Glomerular endothelial cell (primary cell): ENCODE measurements around the gene RAB8B. TPM values are rescaled to one million over a fixed set of nuclear protein-coding genes. Genes with fewer than 3 reads are reported as not detected.

Experiments
- DNase-seq: peaks from one replicate; pipeline ENCODE4 v3.0.0-alpha.2; 2011; ENCODE audit warnings: low read depth, low spot score; ENCODE audit errors: extremely low read depth
- total RNA-seq: library from RNA; depleted of rRNA; stranded (reverse); fragments of >200 nt; gene quantifications from 2 replicates; pipeline ENCODE4 v1.2.3, GENCODE V29; 2015

The RAB8B gene
- 23.2 and 26.1 TPM in 2 replicates for total RNA-seq

DNA sequence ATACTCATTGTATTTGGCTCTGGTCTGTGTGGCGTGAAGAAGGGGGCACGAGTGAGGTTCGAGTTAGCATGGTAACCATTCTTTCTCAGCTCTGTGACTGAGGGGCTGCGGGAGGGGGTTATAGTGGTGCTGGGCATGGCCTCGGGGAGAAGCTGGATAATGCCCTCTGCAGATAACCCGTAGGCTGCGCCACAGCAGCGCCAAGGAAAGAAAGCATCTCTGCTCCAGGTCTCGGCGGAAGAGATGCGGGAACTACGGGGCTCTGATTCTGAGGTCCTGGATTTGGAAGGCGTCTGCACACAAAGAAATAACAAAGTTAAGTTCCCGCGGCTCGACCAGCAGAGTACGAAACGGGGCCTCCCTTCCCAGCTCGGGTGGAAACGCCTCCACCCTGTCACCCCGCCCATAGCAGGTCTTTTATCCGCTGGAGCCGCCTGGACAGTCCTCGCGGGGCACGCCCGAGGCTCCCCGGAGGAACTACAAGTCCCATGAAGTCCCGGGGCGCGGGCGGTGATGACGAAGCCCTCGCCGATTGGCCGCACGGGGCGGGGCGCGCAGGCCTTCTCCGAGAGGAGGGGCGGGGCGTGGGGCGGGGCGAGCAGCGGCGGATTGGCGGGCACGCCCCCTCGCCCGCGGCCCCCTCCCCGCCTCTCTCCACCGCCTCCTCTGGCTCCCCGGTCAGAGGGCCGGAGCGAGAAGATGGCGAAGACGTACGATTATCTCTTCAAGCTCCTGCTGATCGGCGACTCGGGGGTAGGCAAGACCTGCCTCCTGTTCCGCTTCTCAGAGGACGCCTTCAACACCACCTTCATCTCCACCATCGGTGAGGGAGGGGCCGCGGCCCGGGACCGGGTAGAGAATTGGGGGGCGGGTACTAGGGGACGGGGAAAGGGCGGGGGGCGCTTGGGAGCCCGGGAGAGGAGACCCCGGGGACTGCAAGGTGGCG is at the start of gene RAB8B:
TSS of gene RAB8B (plus strand) at position 681 of the 946 bp plus-strand sequence. CDS start at position 700, 19 bp downstream.
- DNase-seq, result no peak

DNA sequence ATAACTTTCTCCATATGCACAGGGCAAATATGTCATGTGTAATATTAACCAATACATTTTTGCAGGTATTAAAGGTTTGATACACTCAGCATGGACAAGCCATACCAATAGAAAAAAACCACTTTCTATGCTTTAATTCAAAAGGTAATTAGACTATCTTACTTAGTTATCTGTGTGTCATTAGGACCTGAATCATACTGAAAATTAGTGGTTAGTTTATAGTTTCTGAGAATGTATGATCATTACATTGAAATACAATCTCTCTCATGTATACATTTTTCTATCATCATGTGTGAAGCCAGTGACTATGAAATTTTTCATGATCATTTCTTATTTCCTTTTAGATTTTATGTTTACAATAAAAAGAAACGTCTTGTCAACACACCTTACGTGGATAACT is 48.5 kb upstream of the RAB8B start:
- DNase-seq, result no peak

DNA sequence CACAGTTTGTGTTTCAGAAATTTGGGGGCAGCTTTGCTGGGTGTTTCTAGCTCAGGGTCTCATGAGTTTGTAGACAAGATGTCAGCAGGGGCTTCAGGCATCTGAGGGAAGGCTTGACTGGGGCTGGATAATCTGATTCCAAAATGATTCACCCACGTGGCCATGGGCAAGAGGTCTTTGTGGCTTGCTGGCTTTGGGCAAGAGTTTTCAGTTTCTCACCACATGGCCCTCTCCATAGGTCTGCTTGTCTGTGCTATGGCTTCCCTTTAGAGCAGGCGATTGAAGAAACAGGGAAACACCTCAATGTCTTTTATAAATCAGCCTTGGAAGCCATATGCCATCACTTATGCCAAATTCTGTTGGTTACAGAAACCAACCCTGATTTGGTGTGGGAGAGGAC is 44.0 kb upstream of the RAB8B start:
- DNase-seq, result no peak

DNA sequence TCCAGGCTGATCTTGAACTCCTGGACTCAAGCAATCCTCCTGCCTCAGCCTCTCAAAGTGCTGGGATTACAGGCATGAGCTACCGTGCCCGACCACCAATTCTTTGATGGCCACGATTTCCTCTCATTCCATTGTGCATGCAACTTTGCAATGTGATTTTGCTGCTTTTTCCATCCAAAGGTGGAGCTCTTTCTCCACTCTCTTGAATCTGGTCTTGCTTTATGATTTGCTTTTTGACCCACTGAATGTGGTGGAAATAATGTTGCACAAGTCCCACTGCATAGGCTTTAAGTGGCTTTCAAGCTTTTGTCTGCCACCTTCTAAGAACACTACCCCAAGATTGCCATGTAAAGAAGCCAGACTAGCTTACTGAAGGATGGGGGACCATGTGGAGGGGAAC is 42.7 kb upstream of the RAB8B start:
- DNase-seq, result no peak

DNA sequence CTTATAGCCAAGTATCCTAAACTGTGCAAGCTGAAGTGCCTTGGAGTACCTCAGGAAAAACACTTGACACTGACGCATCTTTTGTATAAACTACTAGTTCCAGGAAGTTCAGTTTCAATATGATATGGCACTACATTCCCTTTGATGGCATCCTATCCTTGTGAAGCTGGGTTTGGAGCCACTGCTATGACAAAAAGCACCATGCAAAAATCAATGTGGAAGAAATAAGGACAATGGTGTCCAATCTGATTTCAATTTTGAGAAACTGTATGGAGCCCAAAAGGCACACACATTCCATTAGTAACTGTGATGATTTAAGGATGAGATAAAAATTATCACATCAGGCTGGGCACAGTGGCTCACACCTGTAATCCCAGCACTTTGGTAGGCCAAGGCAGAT is 37.7 kb upstream of the RAB8B start:
- no peak for DNase-seq

DNA sequence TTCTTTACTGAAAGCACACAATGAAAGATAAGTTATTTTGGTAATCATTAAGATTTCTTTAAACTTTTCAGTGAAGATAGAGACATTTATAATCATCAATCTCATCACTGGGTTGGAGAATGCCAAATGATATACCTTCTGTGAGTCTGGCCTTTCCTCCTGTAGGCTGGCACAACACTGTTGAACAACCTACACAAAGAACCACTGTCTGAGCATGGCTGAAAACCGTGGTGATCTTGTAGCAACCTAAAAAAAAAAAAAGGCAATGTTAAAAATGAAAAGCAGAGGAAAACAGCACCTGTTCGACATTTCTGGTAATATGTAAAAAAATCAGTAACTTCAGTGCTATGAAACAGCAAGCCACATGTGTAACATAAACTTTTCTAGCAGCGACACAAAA is 33.9 kb upstream of the RAB8B start:
- DNase-seq, result no peak

DNA sequence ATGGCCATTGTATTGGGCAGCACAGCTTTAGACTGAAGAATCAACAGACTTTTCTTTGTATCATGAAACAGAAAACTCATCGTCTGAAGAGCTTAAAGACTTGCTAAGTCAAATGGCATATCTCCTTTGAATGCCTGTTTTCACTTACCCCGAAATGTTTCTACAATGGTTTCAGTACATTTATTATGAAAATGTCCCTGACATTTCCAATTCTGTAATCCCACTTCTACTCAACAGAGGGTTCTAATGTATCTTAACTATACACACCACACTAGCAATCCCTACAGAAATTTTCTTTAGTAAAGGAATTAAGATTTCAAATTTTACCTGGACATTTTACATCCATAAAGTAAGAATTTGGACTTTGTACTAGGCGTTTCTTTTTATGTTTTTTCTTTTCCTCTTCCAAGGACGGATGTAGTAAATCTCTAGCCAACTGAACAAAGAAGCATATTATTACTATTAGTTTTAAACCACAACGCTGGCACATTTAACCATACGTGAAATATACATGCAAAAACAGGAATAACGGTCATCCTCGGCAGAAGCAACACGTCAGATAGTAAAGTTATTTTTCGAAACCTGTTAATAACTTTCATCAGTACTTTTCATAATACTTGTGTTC is 33.2 kb upstream of the RAB8B start:
- DNase-seq, result no peak

DNA sequence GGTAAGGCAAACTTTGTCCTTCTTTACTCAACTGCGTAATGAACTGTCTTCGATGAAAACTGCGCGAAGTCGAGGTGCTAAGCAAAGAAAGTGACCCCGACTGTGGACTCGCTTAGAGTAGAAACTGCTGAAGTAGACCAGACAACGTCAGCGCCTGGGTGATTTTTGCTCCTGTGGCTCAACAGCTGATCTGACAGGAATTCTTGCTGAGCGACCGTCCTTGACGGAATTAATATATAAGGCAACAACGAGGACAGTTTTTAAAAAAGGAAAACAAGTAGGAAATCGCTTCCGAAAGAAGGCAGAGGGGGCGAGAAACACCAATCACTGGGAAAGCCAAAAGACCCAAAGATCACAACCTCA is 32.7 kb upstream of the RAB8B start:
- no peak for DNase-seq

DNA sequence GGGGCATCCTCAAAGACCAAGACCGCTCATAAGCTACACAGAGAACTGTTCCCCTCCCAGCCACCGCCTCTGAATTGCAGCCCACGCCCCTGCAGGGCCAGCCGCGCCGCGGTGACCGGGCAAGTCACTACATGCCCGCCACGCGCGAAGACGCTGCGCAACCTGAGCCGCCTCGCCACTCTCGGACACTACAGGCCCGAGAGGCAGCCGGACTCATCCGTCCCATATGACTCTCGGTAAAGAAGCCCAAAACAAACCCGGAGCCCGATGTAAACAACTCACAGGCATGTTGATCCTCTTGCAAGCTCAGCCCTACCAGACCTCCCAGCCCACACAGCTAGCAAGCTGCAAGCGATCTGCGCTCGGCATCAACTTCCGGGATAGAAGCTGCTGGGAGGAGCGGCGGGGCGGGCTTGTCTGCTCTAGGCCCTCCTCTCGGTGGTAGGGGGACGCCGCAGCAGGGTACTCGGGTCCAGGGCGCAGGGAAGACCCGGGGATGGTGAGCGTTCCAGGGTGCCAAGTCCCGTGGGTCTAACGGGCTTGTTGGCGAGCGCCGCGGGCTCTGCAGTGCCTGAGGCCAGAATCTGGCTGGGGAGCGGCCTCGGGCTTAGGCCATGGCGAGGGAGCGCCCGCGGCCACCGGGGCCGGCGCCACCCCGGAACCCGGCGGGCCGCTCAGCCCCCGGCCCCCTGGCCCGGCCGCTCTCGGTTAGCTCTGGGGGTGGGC is 32.1 kb upstream of the RAB8B start, which contains the start of gene RPS27L:
TSS of gene RPS27L (minus strand) at position 360 of the 726 bp plus-strand sequence. CDS start at position 288, 72 bp downstream.
- peak; percentile 61 for DNase-seq

DNA sequence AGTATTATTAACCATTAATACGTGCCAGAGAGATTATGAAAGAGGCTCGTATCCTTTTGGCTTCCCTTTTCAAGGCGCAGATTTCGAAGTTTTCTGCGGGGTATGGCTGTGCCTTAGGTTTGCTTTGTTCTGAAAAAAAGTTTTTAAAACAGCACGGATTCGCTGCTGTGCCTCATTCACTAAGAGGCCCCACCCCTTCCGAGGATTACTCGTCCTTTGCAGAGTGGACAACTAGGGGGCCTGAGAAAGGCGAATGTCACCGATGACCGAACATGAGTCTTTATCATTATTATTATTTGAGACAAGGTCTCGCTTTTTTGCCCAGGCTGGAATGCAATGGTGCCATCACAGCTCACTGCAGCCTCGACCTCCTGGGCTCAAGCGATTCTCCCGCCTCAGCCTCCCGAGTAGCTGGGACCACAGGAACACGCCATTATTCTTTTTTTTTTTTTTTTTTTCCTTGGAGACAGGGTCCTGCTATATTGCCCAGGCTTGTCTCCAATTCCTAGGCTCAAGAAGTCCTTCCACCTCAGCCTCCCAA is 31.4 kb upstream of the RAB8B start:
- no peak for DNase-seq

DNA sequence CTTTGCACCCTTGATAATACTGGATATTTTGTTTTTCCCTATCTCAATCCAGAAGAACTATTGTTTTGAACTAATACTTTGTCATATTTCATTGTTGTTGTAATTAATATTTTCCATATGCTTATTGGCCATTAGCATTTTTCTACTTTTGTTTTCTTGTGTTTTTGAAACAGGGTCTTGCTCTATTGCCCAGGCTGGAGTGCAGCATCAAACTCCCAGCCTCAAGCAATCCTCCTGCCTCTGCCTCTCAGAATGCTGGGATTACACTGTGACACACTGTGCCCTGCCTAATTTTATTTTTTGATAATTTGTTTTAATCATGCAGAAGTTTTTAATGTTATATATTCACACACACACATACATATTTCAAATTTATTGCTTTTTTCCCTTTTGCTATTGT is 28.8 kb upstream of the RAB8B start:
- DNase-seq, result no peak

DNA sequence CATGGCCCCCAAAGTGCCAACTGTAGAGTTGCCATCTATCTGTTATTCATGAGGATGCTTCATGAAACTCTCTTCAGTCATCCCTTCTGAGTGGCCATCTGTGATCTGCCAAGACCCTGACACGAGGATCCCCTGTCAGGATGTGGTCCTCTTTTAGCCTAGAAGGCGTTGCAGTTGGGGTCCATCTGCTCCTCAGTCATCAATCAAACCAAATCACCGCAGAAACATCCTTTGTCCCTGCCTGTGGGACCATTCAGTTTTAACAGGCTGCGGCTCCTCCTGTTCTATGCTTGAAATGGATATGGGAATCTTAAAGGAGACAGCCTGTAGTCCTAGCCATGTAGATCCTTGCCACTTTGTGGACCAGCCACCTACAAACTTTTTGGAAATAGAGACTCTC is 26.2 kb upstream of the RAB8B start:
- DNase-seq, result no peak

DNA sequence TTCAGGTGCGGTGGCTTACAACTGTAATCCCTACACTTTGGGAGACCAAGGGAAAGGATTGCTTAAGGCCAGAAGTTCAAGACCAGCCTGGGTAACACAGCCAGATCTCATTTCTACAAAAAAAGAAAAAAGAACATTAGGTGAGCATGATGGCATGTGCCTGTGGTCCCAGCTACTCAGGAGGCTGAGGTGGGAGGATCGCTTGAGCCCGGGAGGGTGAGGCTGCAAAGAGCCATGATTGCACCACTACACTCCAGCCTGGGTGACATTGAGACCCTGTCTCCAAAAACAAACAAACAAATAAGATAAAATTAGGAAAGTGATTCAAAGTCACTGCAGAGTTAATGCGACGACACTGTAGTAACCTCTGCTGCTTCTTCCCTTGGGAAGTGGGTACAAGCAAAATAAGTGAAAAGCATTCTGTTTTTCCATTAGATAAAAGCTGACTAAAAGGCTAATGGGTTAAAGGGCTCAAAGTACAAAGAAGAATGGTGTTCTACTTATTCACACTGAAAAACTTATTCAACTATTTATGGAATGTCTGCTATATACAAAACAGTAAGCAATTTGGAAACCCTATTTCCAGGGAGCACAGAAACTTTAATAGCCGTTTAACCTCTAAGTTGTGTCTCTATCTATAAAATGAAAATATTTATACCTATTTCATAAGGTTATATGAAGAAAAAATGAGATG is 24.1 kb upstream of the RAB8B start:
- no peak for DNase-seq

DNA sequence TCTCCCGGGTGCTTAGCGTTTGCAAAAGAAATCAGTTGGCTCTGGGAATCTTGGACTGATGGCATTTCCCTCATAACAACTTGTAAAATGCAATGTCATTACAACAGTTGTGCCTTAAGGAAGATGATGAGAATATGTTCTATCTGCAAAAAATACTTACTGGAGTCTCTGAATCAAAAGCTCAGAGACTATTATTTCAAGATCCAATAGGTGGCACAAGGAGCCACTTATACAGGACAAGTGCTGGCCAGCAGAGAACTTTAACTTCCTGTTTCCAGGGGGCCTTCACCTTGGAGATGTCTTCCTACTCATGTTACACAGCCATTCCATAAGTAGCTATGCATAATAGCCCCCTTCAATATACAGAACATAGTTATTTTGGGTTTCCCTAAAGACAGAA is 23.2 kb upstream of the RAB8B start:
- no peak for DNase-seq

DNA sequence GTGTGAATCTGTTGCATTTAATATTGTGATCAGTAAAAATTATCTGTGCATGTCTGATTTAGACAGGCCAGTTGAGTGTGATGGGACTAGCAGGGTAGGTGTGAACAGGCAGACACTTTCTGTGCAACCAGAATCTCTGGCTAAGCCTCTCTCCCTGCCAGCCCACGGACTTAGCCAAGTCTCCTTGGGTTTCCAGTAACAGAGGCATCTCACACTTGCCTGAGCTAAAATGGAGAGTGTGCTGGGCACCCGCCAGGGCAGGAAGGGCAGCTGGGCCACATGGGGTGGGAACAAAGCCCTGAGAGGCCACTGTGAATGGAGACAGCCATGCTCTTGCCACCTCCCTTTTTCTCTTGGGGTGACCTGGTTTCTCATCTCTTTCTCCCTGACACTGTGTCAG is 19.6 kb upstream of the RAB8B start:
- no peak for DNase-seq

DNA sequence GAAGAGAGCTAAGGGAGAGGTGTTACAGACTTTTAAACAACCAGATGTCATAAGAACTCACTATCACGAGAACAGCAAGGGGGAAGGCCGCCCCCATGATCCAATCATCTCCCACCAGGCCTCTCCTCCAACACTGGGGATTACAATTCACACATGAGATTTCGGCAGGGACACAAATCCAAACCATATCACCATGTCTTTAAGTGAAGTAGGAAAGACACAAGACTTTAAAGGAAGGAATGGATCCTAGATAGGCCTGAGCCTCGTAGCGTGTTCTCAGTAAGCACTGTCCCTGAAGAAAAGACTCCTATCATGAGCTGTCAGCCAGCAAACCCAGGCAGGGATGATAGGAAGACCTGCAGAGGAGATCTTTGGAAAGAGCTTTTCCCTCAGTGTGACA is 17.0 kb upstream of the RAB8B start:
- DNase-seq, result no peak

DNA sequence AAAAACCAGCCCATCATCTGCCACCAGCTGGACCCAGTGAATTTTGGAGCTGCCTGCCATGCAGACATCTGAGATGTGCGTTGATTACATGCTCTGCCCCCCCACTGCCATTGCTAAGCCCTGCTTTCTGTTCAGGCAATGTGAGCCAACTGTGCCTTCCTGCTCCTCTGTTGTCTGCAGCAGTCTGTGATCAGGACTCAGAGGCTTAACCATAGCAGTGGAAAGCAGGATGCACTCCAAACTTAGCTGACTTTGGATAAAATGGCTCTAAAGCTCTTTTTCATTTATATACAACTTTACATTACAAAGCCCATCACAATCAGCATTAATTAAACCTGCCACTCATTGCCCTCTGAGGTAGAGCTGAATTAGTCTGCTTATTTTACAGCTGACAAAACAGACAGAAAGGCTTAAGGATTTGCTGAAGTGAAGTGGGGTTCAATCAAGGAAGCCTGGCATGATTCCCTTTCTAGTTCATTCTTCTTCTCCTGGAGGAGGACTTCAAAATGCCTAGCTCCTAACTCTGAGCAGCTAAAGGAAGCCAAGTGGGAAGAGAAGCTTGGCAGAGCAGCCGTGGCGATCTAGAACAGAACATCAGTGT is 16.5 kb upstream of the RAB8B start:
- no peak for DNase-seq

DNA sequence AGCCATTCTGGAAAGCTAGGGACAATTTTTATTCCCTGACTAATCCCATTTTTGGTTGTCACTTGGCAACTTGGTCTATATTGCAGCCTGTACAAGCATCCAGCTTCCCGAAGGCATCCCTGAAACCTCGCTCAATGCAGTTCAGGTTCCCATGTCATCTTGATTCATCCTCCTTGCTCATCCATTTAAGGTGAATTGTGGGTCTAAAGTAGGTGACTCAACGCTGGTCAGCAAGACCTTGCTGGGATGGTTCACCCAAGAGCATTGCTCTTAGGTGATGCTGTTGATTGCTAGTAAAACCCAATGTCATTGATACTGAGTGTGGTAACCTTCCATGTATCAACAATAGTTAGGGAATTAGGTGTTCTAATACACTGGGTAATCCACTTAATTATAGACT is 13.1 kb upstream of the RAB8B start:
- DNase-seq, result no peak

DNA sequence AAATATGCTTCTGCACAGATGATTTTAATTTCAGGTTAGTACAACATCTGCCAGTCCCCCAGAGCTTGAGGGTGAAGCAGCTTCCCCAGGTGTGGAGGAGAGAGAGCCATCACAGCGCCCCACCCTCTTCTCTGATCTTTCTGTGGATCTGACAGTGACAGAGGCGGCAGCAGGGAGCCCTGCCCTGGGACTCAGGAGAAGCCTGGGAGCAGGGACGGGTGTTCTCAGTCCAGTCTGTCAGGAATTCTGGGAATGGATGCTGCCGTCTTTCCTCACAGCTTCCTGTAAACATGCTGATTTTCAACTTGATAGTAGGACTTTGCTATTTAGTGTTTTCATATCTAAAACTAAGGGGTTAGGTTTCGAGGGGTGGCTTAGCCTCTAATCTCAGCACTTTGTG is 11.4 kb upstream of the RAB8B start:
- DNase-seq, result no peak

DNA sequence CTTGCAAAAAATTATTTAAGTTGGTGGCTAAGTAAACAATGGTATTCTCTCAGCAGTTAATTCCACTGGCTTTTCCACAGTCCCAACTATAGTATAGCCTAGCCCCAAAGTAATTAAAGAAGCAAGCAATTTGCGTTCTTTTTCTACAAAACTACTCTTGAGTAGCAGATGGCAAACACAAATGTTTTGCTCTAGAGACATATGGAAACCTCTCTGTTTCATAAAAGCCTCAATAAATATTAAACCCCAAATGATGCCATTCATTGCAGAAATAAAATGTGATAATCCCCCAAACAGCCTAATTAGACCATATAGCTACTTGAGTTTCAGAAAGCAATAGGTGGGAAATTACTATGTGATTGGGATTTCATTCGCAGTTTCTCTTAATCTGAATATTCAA is 8.7 kb upstream of the RAB8B start:
- no peak for DNase-seq
